Hematopoietic multipotent progenitor cell (in vitro differentiated cells): ENCODE data around the gene ASB13. TPM values are rescaled to one million over a fixed set of nuclear protein-coding genes. Genes with fewer than 3 reads are reported as not detected.

Source experiments
- DNase-seq, 3 donors: peaks; one replicate each; pipeline ENCODE4 v3.0.0-alpha.2; 2011 to 2015; ENCODE audit warnings: low read depth in 2 of 3, low spot score in 2 of 3
- total RNA-seq: library from RNA; depleted of rRNA; stranded (reverse); fragments of >200 nt; gene quantifications from one replicate; pipeline ENCODE4 v1.2.3, GENCODE V29; 2012

Gene ASB13
- total RNA-seq: 38.5 TPM

GRCh38 chr10:5666008-5666840 lies at the start of gene ASB13:
ASB13 (minus strand) TSS chr10:5666595; CDS start chr10:5666551, 44 bp downstream.
- peak in 1 of 3 donors; percentile 40 for DNase-seq

DNA sequence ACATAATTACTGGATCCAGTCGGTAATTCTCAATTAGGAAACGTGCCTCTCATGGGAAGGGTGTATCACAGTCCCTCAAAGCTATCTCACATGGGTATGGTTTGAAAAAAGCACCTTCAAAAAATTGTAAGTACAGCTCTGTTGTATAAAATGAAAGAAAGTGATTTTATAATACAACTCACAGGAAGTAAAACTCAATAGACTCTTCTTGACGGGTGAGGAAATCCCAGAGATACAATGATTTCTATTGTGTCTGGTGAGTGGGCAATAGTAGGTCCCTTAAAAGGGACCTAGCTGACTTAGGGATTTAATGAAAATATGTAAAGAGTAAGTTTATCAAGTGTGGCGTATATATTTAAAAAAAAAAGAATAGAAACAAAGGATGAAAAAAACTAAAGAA lies 45.2 kb upstream of the ASB13 start:
- no peak for DNase-seq

DNA sequence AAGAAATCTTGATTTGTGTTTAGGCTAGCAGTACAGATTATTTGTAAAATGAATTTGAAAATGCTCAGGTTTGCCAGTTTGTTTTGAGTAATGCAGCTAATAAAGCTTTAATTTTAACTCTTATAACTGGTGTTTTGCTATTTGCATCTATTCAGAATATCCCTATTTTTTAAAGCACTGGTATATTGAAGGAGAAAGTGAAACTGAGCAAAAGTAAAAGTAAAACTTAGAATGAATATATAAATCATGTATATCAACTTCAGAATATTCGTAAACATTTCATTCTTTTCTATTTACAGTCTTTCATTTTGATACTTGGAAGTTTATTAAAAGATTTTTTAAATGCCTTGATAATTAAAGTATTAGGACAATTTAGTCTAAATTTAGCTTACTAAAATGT lies 44.5 kb upstream of the ASB13 start:
- DNase-seq: peak in 2 of 3 donors; percentile 7 to 32

DNA sequence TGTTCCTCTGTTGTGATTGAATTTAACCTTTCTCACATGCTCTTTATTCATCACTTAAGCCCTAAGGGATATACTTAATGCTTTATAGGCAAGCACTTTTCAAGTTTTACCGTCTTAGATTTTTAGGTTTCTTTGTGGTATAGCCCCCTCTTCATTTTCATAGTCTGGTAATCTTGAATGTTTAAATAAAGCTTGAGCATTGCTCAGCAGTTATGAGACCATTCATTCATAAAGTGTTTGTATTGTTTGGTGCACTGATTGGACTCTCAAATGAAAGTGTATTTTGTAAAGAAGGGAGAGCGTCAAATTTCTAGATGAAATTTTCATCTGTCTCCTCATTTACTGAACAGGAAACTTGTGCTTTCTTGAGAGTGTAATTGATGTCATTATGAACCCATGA lies 43.5 kb upstream of the ASB13 start:
- no peak for DNase-seq

DNA sequence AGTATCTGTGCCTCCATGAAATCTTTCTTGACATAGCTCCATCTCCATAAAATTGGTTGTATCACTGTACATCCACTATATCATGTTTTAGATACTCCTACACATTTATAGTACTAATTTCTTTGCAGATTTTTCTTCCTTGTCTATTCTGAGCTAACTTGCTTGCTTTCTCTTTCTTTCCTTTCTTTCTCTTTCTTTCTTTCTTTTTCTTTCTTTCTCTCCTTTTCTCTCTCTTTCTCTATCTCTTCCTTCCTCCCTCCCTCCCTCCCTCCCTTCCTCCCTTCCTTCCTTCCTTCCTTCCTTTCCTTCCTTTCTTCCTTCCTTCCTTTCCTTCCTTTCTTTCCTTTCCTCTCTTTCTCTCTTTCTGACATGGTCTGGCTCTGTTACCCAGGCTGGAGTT lies 42.0 kb upstream of the ASB13 start:
- DNase-seq: no peak

GRCh38 chr10:5698062-5698461 lies 31.7 kb upstream of the ASB13 start:
- no peak for DNase-seq

DNA sequence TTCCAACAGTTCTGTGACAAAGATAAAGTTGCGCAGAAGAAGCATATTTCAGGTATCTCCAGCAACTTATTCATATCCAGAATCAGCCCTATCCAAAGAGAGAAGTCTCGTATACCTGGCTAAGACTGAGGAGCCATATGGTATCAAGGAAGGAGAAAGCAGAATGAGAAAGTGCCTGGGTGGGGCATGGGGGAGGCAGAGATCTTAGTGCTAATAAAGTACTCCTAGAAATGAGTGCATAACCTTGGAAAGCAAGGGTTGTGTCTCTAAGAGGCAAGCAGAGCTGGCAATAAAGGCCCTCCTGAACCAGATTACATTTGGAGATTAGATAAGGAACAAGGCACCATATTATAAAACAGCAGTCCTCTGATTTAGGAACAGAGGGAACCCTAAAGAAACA lies 30.9 kb upstream of the ASB13 start:
- no peak for DNase-seq

- no peak for DNase-seq
Measured at GRCh38 chr10:5694573-5694972, 28.2 kb upstream of the ASB13 start.

- peak; percentile 31 to 82 (median 74) for DNase-seq
Measured at GRCh38 chr10:5692461-5693358, 26.3 kb upstream of the ASB13 start.

- DNase-seq: no peak
Measured at GRCh38 chr10:5691786-5692185, 25.4 kb upstream of the ASB13 start.

DNA sequence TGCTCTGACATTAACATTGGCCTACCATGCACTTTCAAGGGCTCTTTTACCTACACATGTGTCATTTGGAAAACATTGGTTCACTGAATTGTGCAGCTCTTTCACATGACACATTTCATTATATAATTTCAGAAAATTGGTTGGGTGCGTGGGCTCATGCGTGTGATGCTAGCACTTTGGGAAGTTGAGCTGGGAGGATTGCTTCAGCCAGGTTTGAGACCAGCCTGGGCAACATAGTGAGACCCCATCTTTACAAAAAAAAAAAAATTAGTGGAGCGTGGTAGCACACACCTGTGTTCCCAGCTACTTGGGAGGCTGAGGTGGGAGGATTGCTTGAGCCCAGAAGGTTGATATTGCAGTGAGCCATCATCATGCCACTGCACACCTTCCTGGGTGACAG lies 22.2 kb upstream of the ASB13 start:
- DNase-seq: no peak

DNA sequence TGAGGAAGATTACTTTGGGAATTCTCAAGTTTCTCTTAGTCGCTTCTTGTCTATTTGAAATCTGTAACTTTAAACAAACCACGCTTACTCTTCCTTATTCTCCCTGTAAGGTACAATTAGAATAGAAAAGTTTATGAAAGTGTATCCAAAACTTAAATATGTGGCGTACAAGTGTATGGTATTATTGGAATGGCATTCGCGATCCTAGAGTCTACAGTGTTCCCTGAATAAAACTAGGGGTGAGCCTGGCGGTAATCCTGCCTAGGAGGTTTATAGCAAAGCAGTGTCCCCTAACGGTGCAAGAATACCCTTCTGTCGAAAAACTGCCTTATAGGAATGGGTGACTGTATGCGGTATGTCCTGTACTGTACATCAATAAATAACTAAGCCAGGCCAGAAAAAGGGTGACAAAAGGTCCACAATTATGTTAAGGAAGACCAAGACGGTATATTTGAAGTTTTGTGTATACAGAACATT lies 19.4 kb upstream of the ASB13 start:
- no peak for DNase-seq

- peak; percentile 39 to 85 (median 84) for DNase-seq
Measured at GRCh38 chr10:5684971-5685763, 18.8 kb upstream of the ASB13 start.

DNA sequence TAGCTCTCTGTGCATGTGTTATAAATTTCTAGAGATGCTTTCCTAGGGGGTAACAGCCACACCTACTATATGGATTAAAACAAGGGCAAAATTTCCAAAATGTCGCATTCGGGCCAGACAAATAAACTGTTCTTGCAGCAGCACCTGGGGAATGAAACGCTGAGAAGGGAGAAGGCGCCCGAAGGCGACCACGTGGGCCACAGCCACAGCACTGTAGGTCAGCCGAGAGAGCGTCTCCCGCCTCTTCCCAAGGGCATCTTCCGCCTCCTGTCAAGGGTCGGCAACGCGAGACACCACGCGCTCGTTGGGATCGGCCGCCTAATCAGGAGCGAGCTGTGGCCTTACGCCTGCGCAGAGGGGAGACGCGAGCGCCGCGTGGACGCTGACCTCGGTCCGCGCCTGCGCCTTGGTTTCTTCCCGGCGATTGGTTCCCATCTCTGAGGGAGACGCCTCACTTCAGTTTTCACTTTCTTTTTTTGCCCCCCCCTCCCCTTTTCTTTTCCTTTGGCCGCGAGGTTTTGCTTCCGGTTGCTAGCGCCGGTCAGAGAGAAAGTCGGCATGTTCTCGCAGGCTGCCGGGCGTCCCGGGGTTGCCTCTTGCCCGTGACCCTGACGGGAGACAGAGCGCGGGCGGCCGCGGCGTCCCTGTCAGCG lies 18.0 kb upstream of the ASB13 start, which contains the start of gene TASOR2:
Gene TASOR2, plus strand, starts transcription at position 521 of the 653 bp plus-strand sequence. CDS start 35,805 bp downstream, outside the sequence.
- DNase-seq: peak; percentile 89 to 96 (median 94)

GRCh38 chr10:5683065-5683464 lies 16.7 kb upstream of the ASB13 start:
- DNase-seq: no peak

GRCh38 chr10:5681930-5682329 lies 15.5 kb upstream of the ASB13 start:
- no peak for DNase-seq

- no peak for DNase-seq
Measured at GRCh38 chr10:5679606-5680005, 13.2 kb upstream of the ASB13 start.

DNA sequence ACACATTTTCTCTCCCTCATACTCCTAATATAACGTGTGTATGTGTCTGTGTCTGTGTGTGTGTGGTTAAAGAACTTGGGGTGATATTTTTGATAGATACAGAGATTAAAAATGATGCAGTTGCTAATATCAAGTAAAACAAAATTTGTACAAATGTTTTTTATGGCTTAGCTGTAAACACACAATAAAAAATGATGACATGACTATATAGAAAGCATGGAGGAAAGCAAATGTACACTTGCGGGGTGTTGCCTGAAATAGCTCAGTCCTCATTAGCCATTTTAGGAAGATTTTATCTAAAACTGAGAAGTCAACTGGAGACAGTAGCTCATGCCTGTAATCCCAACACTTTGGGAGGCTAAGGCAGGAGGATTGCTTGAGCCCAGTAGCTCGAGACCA lies 12.6 kb upstream of the ASB13 start:
- DNase-seq: no peak

DNA sequence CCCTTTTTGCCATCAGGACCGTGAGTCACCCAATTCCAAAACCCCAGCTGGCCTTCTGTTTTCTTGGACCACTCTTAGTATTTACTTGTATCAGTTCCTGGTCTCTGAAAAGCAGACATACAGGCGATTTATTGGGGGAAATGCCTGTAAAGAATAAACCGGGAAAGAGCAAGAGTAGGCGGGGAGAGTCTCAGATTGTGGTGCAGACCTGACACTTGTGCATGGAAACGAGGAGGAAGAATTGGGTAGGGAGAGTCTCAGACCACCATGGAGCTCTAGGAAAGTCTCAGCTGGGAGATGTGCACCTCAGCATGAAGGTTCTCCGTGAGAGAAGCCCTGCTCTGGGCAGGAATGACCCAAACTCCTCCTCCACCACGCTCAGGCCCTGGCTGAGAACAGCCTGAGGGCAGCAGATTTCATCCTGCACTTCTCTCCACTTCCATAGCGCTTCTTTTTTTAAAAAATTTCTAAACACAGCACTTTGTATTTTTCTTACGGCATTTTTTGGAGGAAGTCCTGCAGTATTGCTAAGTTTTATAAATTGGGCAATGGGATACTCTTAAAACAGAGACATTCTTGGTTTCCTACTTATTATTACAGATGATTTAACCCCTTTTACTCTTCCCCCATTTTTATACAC lies 12.1 kb upstream of the ASB13 start:
- DNase-seq: no peak
